Gastroesophageal sphincter (tissue), 3 donors: ENCODE measurements around the gene AGAP6.
"Not testable (repeated sequence)": the region's sequence is repeated elsewhere in the genome, so short reads cannot be mapped to it uniquely, and the experiment has no call there.

Experiments
- CTCF ChIP-seq, 4 experiments: fragments of 200-600 bp in 2 of 4; fragments of 450-650 bp in 2 of 4; sonication (generic) in 1 of 4; IDR thresholded peaks; one replicate each; pipeline ENCODE4 v1.5.1; 2017 to 2019; ENCODE audit warnings: antibody characterized with exemption in 4 of 4, mild to moderate bottlenecking in 2 of 4, moderate library complexity in 2 of 4
- EP300 ChIP-seq: sonication (generic); formaldehyde crosslinking; IDR thresholded peaks from one replicate; pipeline ENCODE4 v1.6.1; 2017; ENCODE audit warnings: antibody characterized with exemption, mild to moderate bottlenecking
- POLR2A ChIP-seq, 2 donors: fragments of 450-650 bp; IDR thresholded peaks; one replicate each; pipeline ENCODE4 v1.6.1; 2017; ENCODE audit warnings: antibody characterized with exemption in 2 of 2, mild to moderate bottlenecking in 2 of 2, moderate library complexity in 1 of 2
- POLR2AphosphoS5 ChIP-seq: sonication (generic); formaldehyde crosslinking; IDR thresholded peaks from one replicate; pipeline ENCODE4 v1.6.1; 2017; ENCODE audit warnings: antibody characterized with exemption

GRCh38 chr10:50015596-50016220 is 27.5 kb downstream of the AGAP6 start:
- TF ChIP-seq CTCF (IDR thresholded peaks at IDR 0.05); POLR2AphosphoS5; EP300; POLR2A (IDR thresholded peaks at IDR 0.05): not testable (repeated sequence)
